Measurements from ENCODE around the gene COL6A1. TPM values are rescaled to one million over a fixed set of nuclear protein-coding genes. Genes with fewer than 3 reads are reported as not detected.

The COL6A1 gene
- polyA plus RNA-seq, 2 of the 4 experiments (the other 2 are of a cell fraction): 3.9 to 18.3 TPM

DNA sequence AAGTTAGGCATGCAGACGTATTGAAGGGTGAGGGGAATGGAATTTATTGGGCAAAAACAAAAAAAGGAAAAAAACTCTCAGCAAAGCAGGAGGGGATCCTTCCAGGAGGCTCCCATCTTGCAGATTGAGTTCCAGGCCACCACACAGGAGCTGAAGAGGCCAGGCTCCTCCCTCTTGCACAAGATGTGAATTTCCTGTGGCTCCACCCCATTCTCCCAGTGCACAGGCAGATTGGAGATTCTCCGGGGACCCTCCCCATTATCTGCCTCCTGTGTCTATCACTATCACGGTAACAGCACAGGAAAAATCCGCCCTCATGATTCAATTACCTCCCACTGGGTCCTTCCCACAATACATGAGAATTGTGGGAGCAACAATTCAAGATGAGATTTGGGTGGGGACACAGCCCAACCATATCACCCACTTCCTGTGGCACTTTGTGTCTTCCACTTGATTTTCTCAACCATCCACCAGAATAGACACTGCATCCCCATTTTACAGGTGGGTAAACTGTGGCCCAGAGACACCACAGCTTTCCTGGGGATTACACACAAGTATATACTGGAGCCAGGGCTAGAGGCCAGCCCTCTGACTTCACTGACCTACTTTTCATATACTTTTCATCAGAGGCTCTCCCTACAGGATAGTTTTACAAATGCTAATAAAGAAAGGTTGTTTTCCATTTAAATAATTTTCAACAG lies 18.9 kb upstream of the COL6A1 start (continued):
- no peak for TF ChIP-seq NPAS2 (CRISPR knock-in tag; IDR thresholded peaks at IDR 0.05; ENCODE audit: borderline replicate concordance)
- no peak for TF ChIP-seq FOXS1 (CRISPR knock-in tag; IDR thresholded peaks at IDR 0.05)

DNA sequence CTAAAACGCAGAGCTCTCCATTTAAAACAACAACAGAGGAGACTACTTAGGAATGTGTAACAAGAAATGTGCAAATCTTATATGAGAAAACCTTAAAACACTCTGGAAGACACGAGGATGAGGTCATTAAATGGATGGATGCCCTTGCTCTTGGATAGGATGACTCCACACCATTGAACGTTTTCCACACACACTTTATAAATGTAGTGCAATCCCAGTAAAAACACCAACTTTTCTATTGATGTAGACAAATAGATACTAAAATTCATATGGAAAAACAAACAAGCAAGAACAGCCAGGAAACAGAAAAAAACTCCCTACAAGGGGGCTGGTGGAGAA lies 18.4 kb upstream of the COL6A1 start:
- no peak for DNase-seq (ENCODE audit: low read depth in 1 of 2, low spot score in 1 of 2)
- FAIRE-seq: no peak
- POLR2A ChIA-PET: no interaction called here
- ATAC-seq: no peak
- CTCF ChIA-PET: interaction anchor here (0.8 kb wide), 1 partner anchor 9 kb away, joined by 4 read pairs; no protein-coding TSS in a partner anchor
- Histone ChIP-seq H3K27ac (no peak overlapping the region), H3K9me3 (no peaks in the 10 kb centered on the region; the same call in 2 of the 3 replicates), H3K4me2 (no peak overlapping the region), H3K4me3 (no peak overlapping the region), H3K4me1 (no peaks in the 10 kb centered on the region)
- WGBS (ENCODE audit: missing lambda C conversion rate): 7% methylated on average over 3 of the region's 3 CpGs
- TF ChIP-seq SREBF2 (IDR thresholded peaks at IDR 0.05) (no peak), BHLHE40 (IDR thresholded peaks at IDR 0.05; ENCODE audit: low read depth, low read length) (no peak), TFCP2L1 (CRISPR knock-in tag; IDR thresholded peaks at IDR 0.05) (no peak), ZNF302 (CRISPR knock-in tag; IDR thresholded peaks at IDR 0.05) (no peak), JUN (IDR thresholded peaks at IDR 0.05) (no peak), RFX5 (IDR thresholded peaks at IDR 0.05) (no peak), ESRRA (IDR thresholded peaks at IDR 0.05; ENCODE audit: borderline replicate concordance, low read length) (no peak), TP53 (CRISPR knock-in tag; IDR thresholded peaks at IDR 0.05) (no peak), FOSB (CRISPR knock-in tag; IDR thresholded peaks at IDR 0.05) (no peak), HOXB5 (CRISPR knock-in tag; IDR thresholded peaks at IDR 0.05) (no peak), SMC3 (IDR thresholded peaks at IDR 0.05) (no peak), JUNB (IDR thresholded peaks at IDR 0.05) (no peak), MAZ (IDR thresholded peaks at IDR 0.05; ENCODE audit: borderline replicate concordance, low read depth, low read length) (no peak), CHD2 (IDR thresholded peaks at IDR 0.05; ENCODE audit: low read length, partially characterized antibody) (no peak), GATA3 (IDR thresholded peaks at IDR 0.05; ENCODE audit: borderline replicate concordance) (no peak), NR3C1 (IDR thresholded peaks at IDR 0.05) (no peak), EP300 (IDR thresholded peaks at IDR 0.05) (no peak)
- TF ChIP-seq, protein P1, sequence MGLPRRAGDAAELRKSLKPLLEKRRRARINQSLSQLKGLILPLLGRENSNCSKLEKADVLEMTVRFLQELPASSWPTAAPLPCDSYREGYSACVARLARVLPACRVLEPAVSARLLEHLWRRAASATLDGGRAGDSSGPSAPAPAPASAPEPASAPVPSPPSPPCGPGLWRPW (IDR thresholded peaks at IDR 0.05): no peak
- TF ChIP-seq, protein P2, sequence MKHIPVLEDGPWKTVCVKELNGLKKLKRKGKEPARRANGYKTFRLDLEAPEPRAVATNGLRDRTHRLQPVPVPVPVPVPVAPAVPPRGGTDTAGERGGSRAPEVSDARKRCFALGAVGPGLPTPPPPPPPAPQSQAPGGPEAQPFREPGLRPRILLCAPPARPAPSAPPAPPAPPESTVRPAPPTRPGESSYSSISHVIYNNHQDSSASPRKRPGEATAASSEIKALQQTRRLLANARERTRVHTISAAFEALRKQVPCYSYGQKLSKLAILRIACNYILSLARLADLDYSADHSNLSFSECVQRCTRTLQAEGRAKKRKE (CRISPR knock-in tag; IDR thresholded peaks at IDR 0.05; ENCODE audit: low read depth): no peak
- TF ChIP-seq, protein P3, sequence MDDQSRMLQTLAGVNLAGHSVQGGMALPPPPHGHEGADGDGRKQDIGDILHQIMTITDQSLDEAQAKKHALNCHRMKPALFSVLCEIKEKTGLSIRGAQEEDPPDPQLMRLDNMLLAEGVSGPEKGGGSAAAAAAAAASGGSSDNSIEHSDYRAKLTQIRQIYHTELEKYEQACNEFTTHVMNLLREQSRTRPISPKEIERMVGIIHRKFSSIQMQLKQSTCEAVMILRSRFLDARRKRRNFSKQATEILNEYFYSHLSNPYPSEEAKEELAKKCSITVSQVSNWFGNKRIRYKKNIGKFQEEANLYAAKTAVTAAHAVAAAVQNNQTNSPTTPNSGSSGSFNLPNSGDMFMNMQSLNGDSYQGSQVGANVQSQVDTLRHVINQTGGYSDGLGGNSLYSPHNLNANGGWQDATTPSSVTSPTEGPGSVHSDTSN (IDR thresholded peaks at IDR 0.05): no peak

DNA sequence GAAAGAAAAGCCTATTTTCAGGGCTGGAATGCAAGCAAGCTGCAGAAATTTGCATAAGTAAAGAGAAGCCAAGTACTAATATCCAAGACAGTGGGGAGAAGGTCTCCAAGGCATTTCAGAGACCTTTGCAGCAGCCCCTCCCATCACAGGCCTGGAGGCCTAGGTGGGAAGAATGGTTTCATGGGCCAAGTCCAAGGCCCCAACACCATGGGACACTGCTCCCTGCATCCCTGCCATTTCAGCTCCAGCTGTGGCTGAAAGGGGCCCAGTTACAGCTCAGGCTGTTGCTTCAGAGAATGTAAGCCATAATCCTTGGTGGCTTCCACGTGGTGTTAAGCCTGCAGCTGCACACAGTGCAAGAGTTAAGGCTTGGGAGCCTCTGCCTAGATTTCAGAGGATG lies 16.9 kb upstream of the COL6A1 start:
- FAIRE-seq (no peak), ATAC-seq (no peak), DNase-seq (ENCODE audit: low read depth in 1 of 2, low spot score in 1 of 2) (no peak)
- Histone ChIP-seq H3K4me2 (no peak overlapping the region), H3K9me3 (no peaks in the 10 kb centered on the region; the same call in 2 of the 3 replicates), H3K4me1 (no peaks in the 10 kb centered on the region), H3K27ac (no peak overlapping the region), H3K4me3 (no peak overlapping the region)
- WGBS (ENCODE audit: missing lambda C conversion rate): 0% methylated on average over 1 of the region's 1 CpG
- TF ChIP-seq, protein P4, sequence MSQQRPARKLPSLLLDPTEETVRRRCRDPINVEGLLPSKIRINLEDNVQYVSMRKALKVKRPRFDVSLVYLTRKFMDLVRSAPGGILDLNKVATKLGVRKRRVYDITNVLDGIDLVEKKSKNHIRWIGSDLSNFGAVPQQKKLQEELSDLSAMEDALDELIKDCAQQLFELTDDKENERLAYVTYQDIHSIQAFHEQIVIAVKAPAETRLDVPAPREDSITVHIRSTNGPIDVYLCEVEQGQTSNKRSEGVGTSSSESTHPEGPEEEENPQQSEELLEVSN (IDR thresholded peaks at IDR 0.05; ENCODE audit: borderline replicate concordance, low read depth): no peak
- peak; percentile 21 for TF ChIP-seq ZFP36 (IDR thresholded peaks at IDR 0.05; ENCODE audit: borderline replicate concordance, partially characterized antibody)
- ChIA-PET CTCF (no interaction called here), POLR2A (no interaction called here)

Measured in A549 (cell line).